ENCODE measurements around the gene GPRC5C.

The GPRC5C gene

DNA sequence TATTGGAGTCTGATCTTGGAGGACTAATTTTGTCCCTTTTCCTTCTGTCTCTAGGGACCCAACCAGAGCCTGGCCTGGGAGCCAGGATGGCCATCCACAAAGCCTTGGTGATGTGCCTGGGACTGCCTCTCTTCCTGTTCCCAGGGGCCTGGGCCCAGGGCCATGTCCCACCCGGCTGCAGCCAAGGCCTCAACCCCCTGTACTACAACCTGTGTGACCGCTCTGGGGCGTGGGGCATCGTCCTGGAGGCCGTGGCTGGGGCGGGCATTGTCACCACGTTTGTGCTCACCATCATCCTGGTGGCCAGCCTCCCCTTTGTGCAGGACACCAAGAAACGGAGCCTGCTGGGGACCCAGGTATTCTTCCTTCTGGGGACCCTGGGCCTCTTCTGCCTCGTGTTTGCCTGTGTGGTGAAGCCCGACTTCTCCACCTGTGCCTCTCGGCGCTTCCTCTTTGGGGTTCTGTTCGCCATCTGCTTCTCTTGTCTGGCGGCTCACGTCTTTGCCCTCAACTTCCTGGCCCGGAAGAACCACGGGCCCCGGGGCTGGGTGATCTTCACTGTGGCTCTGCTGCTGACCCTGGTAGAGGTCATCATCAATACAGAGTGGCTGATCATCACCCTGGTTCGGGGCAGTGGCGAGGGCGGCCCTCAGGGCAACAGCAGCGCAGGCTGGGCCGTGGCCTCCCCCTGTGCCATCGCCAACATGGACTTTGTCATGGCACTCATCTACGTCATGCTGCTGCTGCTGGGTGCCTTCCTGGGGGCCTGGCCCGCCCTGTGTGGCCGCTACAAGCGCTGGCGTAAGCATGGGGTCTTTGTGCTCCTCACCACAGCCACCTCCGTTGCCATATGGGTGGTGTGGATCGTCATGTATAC is 8.0 kb downstream of the GPRC5C start:
- Histone ChIP-seq H3K27me3 (ENCODE audit: insufficient read depth, low read depth, severe bottlenecking) (no peaks in the 10 kb centered on the region), H3K9me3 (ENCODE audit: severe bottlenecking) (peaks cover 9% of the 10 kb centered on the region), H3K36me3 (peaks cover 8% of the 10 kb centered on the region), H3K27ac (no peak overlapping the region), H3K4me3 (ENCODE audit: low read depth, low read length) (no peak overlapping the region)
- TF ChIP-seq, protein P1, sequence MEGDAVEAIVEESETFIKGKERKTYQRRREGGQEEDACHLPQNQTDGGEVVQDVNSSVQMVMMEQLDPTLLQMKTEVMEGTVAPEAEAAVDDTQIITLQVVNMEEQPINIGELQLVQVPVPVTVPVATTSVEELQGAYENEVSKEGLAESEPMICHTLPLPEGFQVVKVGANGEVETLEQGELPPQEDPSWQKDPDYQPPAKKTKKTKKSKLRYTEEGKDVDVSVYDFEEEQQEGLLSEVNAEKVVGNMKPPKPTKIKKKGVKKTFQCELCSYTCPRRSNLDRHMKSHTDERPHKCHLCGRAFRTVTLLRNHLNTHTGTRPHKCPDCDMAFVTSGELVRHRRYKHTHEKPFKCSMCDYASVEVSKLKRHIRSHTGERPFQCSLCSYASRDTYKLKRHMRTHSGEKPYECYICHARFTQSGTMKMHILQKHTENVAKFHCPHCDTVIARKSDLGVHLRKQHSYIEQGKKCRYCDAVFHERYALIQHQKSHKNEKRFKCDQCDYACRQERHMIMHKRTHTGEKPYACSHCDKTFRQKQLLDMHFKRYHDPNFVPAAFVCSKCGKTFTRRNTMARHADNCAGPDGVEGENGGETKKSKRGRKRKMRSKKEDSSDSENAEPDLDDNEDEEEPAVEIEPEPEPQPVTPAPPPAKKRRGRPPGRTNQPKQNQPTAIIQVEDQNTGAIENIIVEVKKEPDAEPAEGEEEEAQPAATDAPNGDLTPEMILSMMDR (IDR thresholded peaks at IDR 0.05; ENCODE audit: low read depth, low read length): no peak
- no peak for DNase-seq

DNA sequence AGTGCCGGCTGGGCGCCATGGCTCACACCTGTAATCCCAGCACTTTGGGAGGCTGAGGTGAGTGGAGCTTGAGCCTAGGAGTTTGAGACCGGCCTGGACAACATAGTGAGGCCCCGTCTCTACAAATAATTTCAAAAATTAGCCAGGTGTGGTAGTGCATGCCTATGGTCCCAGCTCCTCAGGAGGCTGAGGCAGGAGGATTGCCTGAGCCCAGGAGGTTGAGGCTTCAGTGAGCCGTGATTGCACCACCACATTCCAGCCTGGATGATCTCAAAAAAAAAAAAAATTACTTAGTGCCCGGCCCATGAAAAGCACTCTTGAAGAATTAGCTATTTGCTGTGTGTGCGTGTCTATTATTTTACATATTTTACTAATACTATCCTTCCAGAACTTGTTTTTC is 9.6 kb downstream of the GPRC5C start:
- Histone ChIP-seq H3K4me3 (ENCODE audit: low read depth, low read length) (no peak overlapping the region), H3K36me3 (peaks cover 8% of the 10 kb centered on the region), H3K9me3 (ENCODE audit: severe bottlenecking) (peaks cover 9% of the 10 kb centered on the region), H3K27me3 (ENCODE audit: insufficient read depth, low read depth, severe bottlenecking) (no peaks in the 10 kb centered on the region), H3K27ac (no peak overlapping the region)
- TF ChIP-seq, protein P1 (IDR thresholded peaks at IDR 0.05; ENCODE audit: low read depth, low read length): no peak
- no peak for DNase-seq

DNA sequence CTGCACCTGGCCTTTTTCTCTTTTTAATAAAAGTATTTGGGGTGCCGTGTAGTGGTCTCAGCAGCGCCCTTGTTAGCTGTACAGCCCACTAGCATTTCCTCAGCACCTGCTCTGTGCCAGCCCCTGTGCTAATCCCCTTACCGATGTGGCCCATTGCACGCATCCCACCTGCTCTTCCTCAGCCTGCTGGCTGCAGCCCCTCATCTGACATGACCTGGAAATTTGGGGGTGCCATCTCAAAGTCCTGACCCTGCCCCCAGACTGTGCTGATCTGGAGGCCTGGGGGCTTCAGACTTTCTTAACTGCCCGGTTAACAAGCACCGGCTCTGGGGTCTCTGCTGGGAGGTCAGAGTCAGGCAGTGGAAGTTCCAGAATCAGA is 10.4 kb downstream of the GPRC5C start:
- no peak overlapping the region for H3K4me3 ChIP-seq (ENCODE audit: low read depth, low read length)
- H3K27me3 ChIP-seq (ENCODE audit: insufficient read depth, low read depth, severe bottlenecking): no peaks in the 10 kb centered on the region
- H3K36me3 ChIP-seq: peaks cover 8% of the 10 kb centered on the region
- TF ChIP-seq, protein P1 (IDR thresholded peaks at IDR 0.05; ENCODE audit: low read depth, low read length): no peak
- peaks cover 9% of the 10 kb centered on the region for H3K9me3 ChIP-seq (ENCODE audit: severe bottlenecking)
- no peak overlapping the region for H3K27ac ChIP-seq
- DNase-seq: no peak

DNA sequence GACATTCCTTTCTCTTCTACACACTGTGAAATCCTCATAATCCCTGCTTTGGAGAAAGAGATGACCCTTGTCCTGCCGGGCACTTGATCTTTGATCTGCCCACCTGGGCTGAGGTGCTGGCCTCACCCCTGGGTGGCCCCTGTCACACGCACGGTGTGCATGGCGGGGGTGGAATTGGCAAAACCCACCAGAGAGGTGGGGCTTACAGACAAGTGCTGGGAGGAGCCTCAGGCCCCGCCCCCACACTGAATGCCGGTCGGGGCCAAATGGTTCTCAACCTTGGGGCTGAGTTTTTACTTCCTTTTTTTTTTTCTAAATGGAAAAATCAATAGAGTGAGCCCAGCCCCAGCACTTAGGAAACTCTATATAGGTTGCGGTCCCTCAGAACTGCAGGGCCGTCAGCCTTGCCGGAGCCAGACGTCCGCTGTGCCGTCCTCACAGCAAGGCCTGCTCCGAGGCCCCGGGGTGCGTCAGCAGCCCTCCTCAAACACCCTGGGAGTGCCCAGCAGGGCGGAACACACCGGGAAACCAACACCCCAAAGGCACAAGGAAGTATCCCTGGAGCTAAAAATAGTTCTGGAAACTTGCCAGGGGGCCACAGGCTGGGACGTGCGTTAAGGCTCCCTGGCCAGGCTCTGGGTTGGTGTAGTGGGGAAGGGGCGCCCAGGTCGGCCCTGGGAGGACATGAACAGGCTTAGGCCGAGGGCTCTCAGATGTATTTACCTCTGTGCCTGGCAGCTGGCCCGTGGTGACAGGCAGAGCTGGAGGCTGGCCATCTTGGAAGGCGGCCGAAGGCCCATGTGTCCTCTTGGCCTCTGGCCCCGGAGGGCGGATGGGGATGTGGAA is 11.0 kb downstream of the GPRC5C start:
- Histone ChIP-seq H3K27ac (no peak overlapping the region; the same call in 1 of the 2 replicates), H3K36me3 (peaks cover 8% of the 10 kb centered on the region), H3K4me3 (ENCODE audit: low read depth, low read length) (no peak overlapping the region), H3K9me3 (ENCODE audit: severe bottlenecking) (peaks cover 6% of the 10 kb centered on the region), H3K27me3 (ENCODE audit: insufficient read depth, low read depth, severe bottlenecking) (no peaks in the 10 kb centered on the region)
- TF ChIP-seq, protein P1 (IDR thresholded peaks at IDR 0.05; ENCODE audit: low read depth, low read length): no peak
- DNase-seq: no peak

DNA sequence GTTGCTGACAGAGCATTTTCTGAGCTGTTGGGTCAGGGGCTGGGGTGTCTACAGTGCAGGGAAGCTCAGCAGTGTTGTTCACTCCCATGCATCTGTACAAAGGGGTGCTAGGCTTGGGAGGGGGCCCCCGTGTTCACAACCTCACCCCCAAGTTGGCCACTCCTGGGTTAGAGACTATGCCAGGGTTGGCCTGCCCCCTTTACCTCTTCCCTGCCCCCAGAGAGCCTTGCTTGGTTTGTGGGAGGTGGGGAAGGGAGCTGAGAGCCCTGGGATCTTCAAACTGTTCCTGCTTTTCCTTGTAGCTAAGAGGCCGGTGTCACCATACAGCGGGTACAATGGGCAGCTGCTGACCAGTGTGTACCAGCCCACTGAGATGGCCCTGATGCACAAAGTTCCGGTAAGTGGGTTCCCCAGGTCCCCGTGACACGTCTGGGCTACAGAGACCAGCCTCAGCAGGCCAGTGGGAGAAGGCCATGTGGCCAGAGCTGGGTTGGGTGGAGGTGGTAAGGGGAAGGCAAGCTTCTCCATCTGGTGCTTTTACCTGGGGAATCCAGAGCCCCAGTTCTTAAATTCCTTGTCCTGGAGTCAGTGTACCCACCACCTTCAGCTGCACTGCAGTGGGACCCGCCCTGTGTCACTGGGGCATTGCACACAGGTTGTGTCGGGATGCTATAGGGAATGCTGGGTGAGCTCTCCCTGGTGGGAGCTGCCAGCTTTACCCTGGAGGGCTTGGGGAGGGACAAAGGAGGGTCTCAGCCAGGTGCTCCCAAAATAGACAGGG is 11.8 kb downstream of the GPRC5C start:
- Histone ChIP-seq H3K36me3 (peaks cover 8% of the 10 kb centered on the region), H3K4me3 (ENCODE audit: low read depth, low read length) (no peak overlapping the region)
- no peak for DNase-seq

More for the DNA sequence above, 11.8 kb downstream of the GPRC5C start:
- Histone ChIP-seq H3K27ac (no peak overlapping the region), H3K27me3 (ENCODE audit: insufficient read depth, low read depth, severe bottlenecking) (no peaks in the 10 kb centered on the region), H3K9me3 (ENCODE audit: severe bottlenecking) (no peaks in the 10 kb centered on the region)
- TF ChIP-seq, protein P1 (IDR thresholded peaks at IDR 0.05; ENCODE audit: low read depth, low read length): no peak

Data from WERI-Rb-1 (cell line).